Activated naive CD8-positive, alpha-beta T cell (primary cell): ENCODE data around the gene GLUD1.

Experiments used
- H3K27ac Mint-ChIP-seq: one replicate; pipeline ENCODE4 v1.8.0; 2021; ENCODE audit warnings: mixed read lengths
- H3K27me3 Mint-ChIP-seq: one replicate; pipeline ENCODE4 v1.8.0; 2021; ENCODE audit warnings: mixed read lengths
- H3K36me3 Mint-ChIP-seq: one replicate; pipeline ENCODE4 v1.8.0; 2021; ENCODE audit warnings: mixed read lengths
- H3K4me1 Mint-ChIP-seq: one replicate; pipeline ENCODE4 v1.8.0; 2021; ENCODE audit warnings: low read depth, mixed read lengths
- H3K4me3 Mint-ChIP-seq: one replicate; pipeline ENCODE4 v1.8.0; 2021; ENCODE audit warnings: mild to moderate bottlenecking, mixed read lengths
- H3K9me3 Mint-ChIP-seq: one replicate; pipeline ENCODE4 v1.8.0; 2021; ENCODE audit warnings: low read depth, mixed read lengths

The GLUD1 gene

DNA sequence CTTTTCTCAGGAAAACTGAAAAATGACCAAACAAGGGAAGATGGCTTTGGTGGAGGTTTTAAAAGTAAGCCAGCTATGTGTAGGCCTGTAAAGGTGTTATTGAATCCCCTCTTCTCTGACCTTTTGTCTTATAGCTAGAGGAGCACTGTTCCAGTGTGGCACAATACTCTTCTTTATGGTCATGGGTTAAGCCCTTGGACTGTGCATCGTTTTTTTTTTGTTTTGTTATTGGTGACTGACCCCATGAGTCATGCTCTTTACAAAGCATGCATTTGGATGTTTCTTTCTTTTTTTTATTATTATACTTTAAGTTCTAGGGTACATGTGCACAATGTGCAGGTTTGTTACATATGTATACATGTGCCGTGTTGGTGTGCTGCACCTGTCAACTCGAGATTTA is 94.2 kb downstream of the GLUD1 start:
- no peak overlapping the region for H3K4me3 Mint-ChIP-seq
- no peak overlapping the region for H3K27ac Mint-ChIP-seq
- H3K36me3 Mint-ChIP-seq, result no peaks in the 10 kb centered on the region
- no peaks in the 10 kb centered on the region for H3K4me1 Mint-ChIP-seq
- H3K9me3 Mint-ChIP-seq, result no peaks in the 10 kb centered on the region
- H3K27me3 Mint-ChIP-seq, result no peaks in the 10 kb centered on the region
